HepG2 (cell line): Measurements from ENCODE around the gene KRT76. TPM values are rescaled to one million over a fixed set of nuclear protein-coding genes. Genes with fewer than 3 reads are reported as not detected.

Source experiments
- ATAC-seq: fragments of 200-7000 bp; cut with Tn5 transposase; 3 replicates; pipeline ENCODE4 v1.9.1; 2020; ENCODE audit warnings: mild to moderate bottlenecking, moderate library complexity
- BruUV-seq: library from RNA; stranded (reverse); fragments of 400-500 nt; replicated peaks from 2 replicates; lab custom pipeline; 2021; lab: Mats Ljungman, UMichigan
- CTCF ChIA-PET: fragments of 300-600 bp; formaldehyde crosslinking; extraction: SDS; loops from one replicate; lab custom pipeline; 2021; ENCODE audit warnings: low total read pairs, inconsistent platforms, low intra/inter-chr PET ratio; lab: Yijun Ruan, JAX
- POLR2A ChIA-PET: fragments of 350-600 bp; sonication (Branson Sonifier 250); formaldehyde crosslinking; loops from one replicate; lab custom pipeline; 2020; ENCODE audit warnings: antibody characterized with exemption, inconsistent platforms; lab: Yijun Ruan, JAX
- DNase-seq: peaks from one replicate; pipeline ENCODE4 v3.0.0-alpha.2; 2015; ENCODE audit warnings: low spot score
- FAIRE-seq: peaks from 3 replicates; lab custom pipeline; 2011; peaks lifted over from hg19 to GRCh38; lab: Jason Lieb, UNC
- H2AFZ ChIP-seq: one replicate; pipeline ENCODE4 v1.6.1; 2011; ENCODE audit warnings: low read length, inconsistent platforms
- H3K27ac ChIP-seq: fragments of 300-600 bp; 3 replicates; pipeline ENCODE4 v1.8.0; 2011; ENCODE audit warnings: mixed run types, mild to moderate bottlenecking, mixed read lengths, low read length, inconsistent platforms; ENCODE audit not compliant: insufficient read depth; ENCODE audit errors: extremely low read length
- H3K27me3 ChIP-seq, 2 experiments: fragments of 200-600 bp in 1 of 2; 2 replicates in 1 of 2; 3 replicates in 1 of 2; pipeline versions ENCODE4 v1.6.0 to v1.8.0; 2011; ENCODE audit warnings: low read length in 2 of 2, mild to moderate bottlenecking in 2 of 2, moderate library complexity in 2 of 2, inconsistent platforms in 1 of 2; ENCODE audit not compliant: insufficient read depth in 2 of 2, control insufficient read depth in 1 of 2
- H3K36me3 ChIP-seq, 2 experiments: fragments of 200-600 bp in 1 of 2; replicated peaks in 1 of 2; 2 replicates in 1 of 2; 3 replicates in 1 of 2; pipeline versions ENCODE4 v1.5.1 to v1.8.0; 2011; ENCODE audit warnings: low read length in 2 of 2, inconsistent platforms in 1 of 2; ENCODE audit not compliant: insufficient read depth in 2 of 2, control insufficient read depth in 1 of 2
- H3K4me1 ChIP-seq: 2 replicates; pipeline ENCODE4 v1.5.1; 2012; ENCODE audit warnings: low read length, inconsistent platforms; ENCODE audit not compliant: insufficient read depth
- H3K4me2 ChIP-seq: 2 replicates; pipeline ENCODE4 v1.6.0; 2011; ENCODE audit warnings: low read depth, low read length, inconsistent platforms
- H3K4me3 ChIP-seq, 3 experiments: fragments of 200-600 bp in 1 of 3; sonication (generic), shearing (Covaris generic) in 1 of 3; replicated peaks in 1 of 3; 2 replicates each; pipeline ENCODE4 v1.5.1; 2011 to 2016; ENCODE audit warnings: low read length in 3 of 3, inconsistent platforms in 2 of 3, low read depth in 2 of 3, mild to moderate bottlenecking in 2 of 3, control low read depth in 1 of 3, mixed read lengths in 1 of 3; ENCODE audit not compliant: insufficient read depth in 1 of 3
- H3K79me2 ChIP-seq: one replicate; pipeline ENCODE4 v1.6.1; 2011; ENCODE audit warnings: low read length, inconsistent platforms; ENCODE audit not compliant: insufficient read depth
- H3K9ac ChIP-seq: 2 replicates; pipeline ENCODE4 v1.6.0; 2011; ENCODE audit warnings: mild to moderate bottlenecking, low read depth, low read length, inconsistent platforms; ENCODE audit not compliant: insufficient read depth
- H3K9me3 ChIP-seq: 2 replicates; pipeline ENCODE4 v1.5.1; 2012; ENCODE audit warnings: mild to moderate bottlenecking, low read length
- H4K20me1 ChIP-seq: 2 replicates; pipeline ENCODE4 v1.6.0; 2011; ENCODE audit warnings: inconsistent platforms, mild to moderate bottlenecking, low read length, moderate library complexity; ENCODE audit not compliant: insufficient read depth
- ATM ChIP-seq: fragments of 450-650 bp; IDR thresholded peaks from 2 replicates; pipeline ENCODE4 v1.7.1; 2017; ENCODE audit warnings: mild to moderate bottlenecking, borderline replicate concordance
- DMAP1 ChIP-seq: IDR thresholded peaks from 2 replicates; pipeline ENCODE4 v1.6.1; 2016
- MAFG ChIP-seq: sonication (generic); formaldehyde crosslinking; IDR thresholded peaks from 2 replicates; pipeline ENCODE4 v1.5.1; 2020; ENCODE audit warnings: mild to moderate bottlenecking, missing genetic modification reagents
- PAX8 ChIP-seq: sonication (generic); formaldehyde crosslinking; IDR thresholded peaks from 2 replicates; pipeline ENCODE4 v1.8.0; 2022; ENCODE audit warnings: mild to moderate bottlenecking, missing genetic modification reagents, borderline replicate concordance
- RFXANK ChIP-seq: IDR thresholded peaks from 2 replicates; pipeline ENCODE4 v1.6.1; 2016
- ZFAT ChIP-seq: sonication (generic); formaldehyde crosslinking; conservative IDR thresholded peaks from 2 replicates; pipeline ENCODE4 v1.8.1; 2023; ENCODE audit warnings: missing genetic modification reagents, inconsistent platforms
- ZKSCAN1 ChIP-seq: fragments of 150-350 bp; IDR thresholded peaks from 2 replicates; pipeline ENCODE4 v1.6.1; 2014; ENCODE audit warnings: low read length
- ZNF598 ChIP-seq: sonication (generic); formaldehyde crosslinking; IDR thresholded peaks from 2 replicates; pipeline ENCODE4 v1.5.1; 2020; ENCODE audit warnings: mild to moderate bottlenecking, missing genetic modification reagents, borderline replicate concordance
- ZNF775 ChIP-seq: sonication (generic); formaldehyde crosslinking; IDR thresholded peaks from 2 replicates; pipeline ENCODE4 v1.4.0; 2020; ENCODE audit warnings: missing genetic modification reagents, mild to moderate bottlenecking, moderate library complexity, borderline replicate concordance
- WGBS: methylation state at CpG from one replicate; pipeline ENCODE4 v1.1.6; 2017; ENCODE audit warnings: low lambda C conversion rate; 5-methylcytosine and 5-hydroxymethylcytosine counted together
- in situ Hi-C: cut with HindIII; loops from 2 replicates; pipeline ENCODE4 v1.10.0; 2017; ENCODE audit warnings: low pct_unique_long_range_greater_than_20kb; ENCODE audit not compliant: extremely low pct_ligation_motif_present
- intact Hi-C: fragments of 100-400 bp; cut with micrococcal nuclease; formaldehyde crosslinking; loops from one replicate; pipeline ENCODE4 v1.10.0; 2022; ENCODE audit not compliant: unreplicated experiment
- polyA plus RNA-seq, 8 experiments: library from polyadenylated mRNA; depleted of rRNA in 3 of 8; stranded (reverse) in 7 of 8; unstranded in 1 of 8; fragments of >200 nt; fragmentation: Illumina TruSeq in 4 of 8; extraction: Trizol in 4 of 8; gene quantifications; 2 replicates each; pipeline versions ENCODE4 v1.2.1 to v1.2.3, GENCODE V29; 2011 to 2016; ENCODE audit warnings: low read depth in 4 of 8, missing spikeins in 1 of 8, mixed read lengths in 1 of 8; ENCODE audit not compliant: insufficient read depth in 1 of 8
- total RNA-seq, 5 experiments: library from RNA; depleted of rRNA; stranded (reverse); fragments of >200 nt; fragmentation: Illumina TruSeq; extraction: Trizol; gene quantifications; 2 replicates each; pipeline ENCODE4 v1.2.3, GENCODE V29; 2016; ENCODE audit warnings: low read depth in 1 of 5
- TF ChIP-seq, protein P1 (sequence below): sonication (generic); formaldehyde crosslinking; IDR thresholded peaks from 2 replicates; pipeline ENCODE4 v1.8.0; 2022; ENCODE audit warnings: missing genetic modification reagents, mild to moderate bottlenecking, moderate library complexity, borderline replicate concordance
- TF ChIP-seq, protein P2 (sequence below): IDR thresholded peaks from 2 replicates; pipeline ENCODE4 v1.6.1; 2016; ENCODE audit warnings: missing genetic modification reagents, missing compliant biosample characterization
- TF ChIP-seq, protein P3 (sequence below), 2 experiments: sonication (generic) in 1 of 2; formaldehyde crosslinking in 1 of 2; IDR thresholded peaks; 2 replicates each; pipeline versions ENCODE4 v1.4.0 to v1.6.1; 2016 to 2020; ENCODE audit warnings: borderline replicate concordance in 1 of 2, low read depth in 1 of 2, mild to moderate bottlenecking in 1 of 2, missing genetic modification reagents in 1 of 2

KRT76 gene
- total and polyA plus RNA-seq, 2 of the 13 experiments (the other 11 are each of a cell fraction or from before 2014, with no cell fraction given), result not detected

DNA sequence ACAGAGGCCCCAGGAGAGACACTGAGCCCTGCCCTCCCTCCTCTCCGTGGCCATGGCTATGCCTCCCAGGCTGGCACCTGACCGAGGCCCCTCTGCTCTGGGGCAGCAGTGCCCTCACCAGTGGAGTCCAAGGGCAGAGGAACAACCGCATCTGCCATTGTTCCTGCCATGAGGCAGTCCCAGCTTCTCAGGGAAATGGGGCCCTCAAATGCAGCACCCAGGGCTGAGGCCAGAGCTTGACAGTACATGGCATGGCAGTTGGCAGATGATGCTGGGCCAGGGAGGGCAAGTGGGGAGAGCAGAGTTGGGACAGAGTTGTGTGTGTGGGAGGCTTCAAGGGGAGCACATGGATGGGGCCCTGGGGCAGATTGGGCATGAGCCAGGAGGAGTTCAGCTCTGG, 52.8 kb downstream of the KRT76 start:
- WGBS, result 0% methylated on average over 1 of the region's 3 CpGs
- BruUV-seq, result no TSS peak
- TF ChIP-seq DMAP1 (CRISPR knock-in tag) (no peak), RFXANK (CRISPR knock-in tag) (no peak), MAFG (CRISPR knock-in tag) (no peak), ZFAT (CRISPR knock-in tag) (no peak), ZKSCAN1 (no peak), ATM (no peak), ZNF775 (CRISPR knock-in tag) (no peak), ZNF598 (no peak), PAX8 (CRISPR knock-in tag) (no peak)
- TF ChIP-seq, protein P1, sequence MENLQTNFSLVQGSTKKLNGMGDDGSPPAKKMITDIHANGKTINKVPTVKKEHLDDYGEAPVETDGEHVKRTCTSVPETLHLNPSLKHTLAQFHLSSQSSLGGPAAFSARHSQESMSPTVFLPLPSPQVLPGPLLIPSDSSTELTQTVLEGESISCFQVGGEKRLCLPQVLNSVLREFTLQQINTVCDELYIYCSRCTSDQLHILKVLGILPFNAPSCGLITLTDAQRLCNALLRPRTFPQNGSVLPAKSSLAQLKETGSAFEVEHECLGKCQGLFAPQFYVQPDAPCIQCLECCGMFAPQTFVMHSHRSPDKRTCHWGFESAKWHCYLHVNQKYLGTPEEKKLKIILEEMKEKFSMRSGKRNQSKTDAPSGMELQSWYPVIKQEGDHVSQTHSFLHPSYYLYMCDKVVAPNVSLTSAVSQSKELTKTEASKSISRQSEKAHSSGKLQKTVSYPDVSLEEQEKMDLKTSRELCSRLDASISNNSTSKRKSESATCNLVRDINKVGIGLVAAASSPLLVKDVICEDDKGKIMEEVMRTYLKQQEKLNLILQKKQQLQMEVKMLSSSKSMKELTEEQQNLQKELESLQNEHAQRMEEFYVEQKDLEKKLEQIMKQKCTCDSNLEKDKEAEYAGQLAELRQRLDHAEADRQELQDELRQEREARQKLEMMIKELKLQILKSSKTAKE (CRISPR knock-in tag), result no peak
- TF ChIP-seq, protein P2, sequence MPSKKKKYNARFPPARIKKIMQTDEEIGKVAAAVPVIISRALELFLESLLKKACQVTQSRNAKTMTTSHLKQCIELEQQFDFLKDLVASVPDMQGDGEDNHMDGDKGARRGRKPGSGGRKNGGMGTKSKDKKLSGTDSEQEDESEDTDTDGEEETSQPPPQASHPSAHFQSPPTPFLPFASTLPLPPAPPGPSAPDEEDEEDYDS (CRISPR knock-in tag), result no peak
- TF ChIP-seq, protein P3, sequence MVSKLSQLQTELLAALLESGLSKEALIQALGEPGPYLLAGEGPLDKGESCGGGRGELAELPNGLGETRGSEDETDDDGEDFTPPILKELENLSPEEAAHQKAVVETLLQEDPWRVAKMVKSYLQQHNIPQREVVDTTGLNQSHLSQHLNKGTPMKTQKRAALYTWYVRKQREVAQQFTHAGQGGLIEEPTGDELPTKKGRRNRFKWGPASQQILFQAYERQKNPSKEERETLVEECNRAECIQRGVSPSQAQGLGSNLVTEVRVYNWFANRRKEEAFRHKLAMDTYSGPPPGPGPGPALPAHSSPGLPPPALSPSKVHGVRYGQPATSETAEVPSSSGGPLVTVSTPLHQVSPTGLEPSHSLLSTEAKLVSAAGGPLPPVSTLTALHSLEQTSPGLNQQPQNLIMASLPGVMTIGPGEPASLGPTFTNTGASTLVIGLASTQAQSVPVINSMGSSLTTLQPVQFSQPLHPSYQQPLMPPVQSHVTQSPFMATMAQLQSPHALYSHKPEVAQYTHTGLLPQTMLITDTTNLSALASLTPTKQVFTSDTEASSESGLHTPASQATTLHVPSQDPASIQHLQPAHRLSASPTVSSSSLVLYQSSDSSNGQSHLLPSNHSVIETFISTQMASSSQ (IDR thresholded peaks at IDR 0.05; ENCODE audit: low read depth), result no peak
- TF ChIP-seq, protein P3 (CRISPR knock-in tag; IDR thresholded peaks at IDR 0.05; ENCODE audit: borderline replicate concordance), result no peak
- in situ Hi-C loops, result no loop called here
- DNase-seq, result no peak
- no peak overlapping the region for H3K27ac ChIP-seq
- no peaks in the 10 kb centered on the region for H3K36me3 ChIP-seq
- H2AFZ ChIP-seq, result no peak overlapping the region
- no peak overlapping the region for H3K9ac ChIP-seq
- ChIA-PET POLR2A (no interaction called here), CTCF (no interaction called here)
- intact Hi-C loops, result no loop called here
- no peaks in the 10 kb centered on the region for H4K20me1 ChIP-seq
- no peaks in the 10 kb centered on the region for H3K9me3 ChIP-seq
- H3K4me1 ChIP-seq, result no peaks in the 10 kb centered on the region
- H3K27me3 ChIP-seq, result peaks cover 0 to 25% of the 10 kb centered on the region in 2 experiments; a peak in 3 of 5 replicates
- no peak for FAIRE-seq
- no peak overlapping the region for H3K4me3 ChIP-seq
- no peaks in the 10 kb centered on the region for H3K79me2 ChIP-seq
- no peak overlapping the region for H3K4me2 ChIP-seq
- no peak for ATAC-seq
